ENCODE measurements around the gene PPDPF.
A peak's percentile ranks its signal among the peaks of the same experiment; 100 is the strongest.

GRCh38 chr20:63553251-63553932 lies 32.8 kb downstream of the PPDPF start:
- TF ChIP-seq PPARA (CRISPR knock-in tag; IDR thresholded peaks at IDR 0.05; ENCODE audit: borderline replicate concordance) = no peak
- no peak for TF ChIP-seq TSHZ2 (CRISPR knock-in tag; IDR thresholded peaks at IDR 0.05)
- TF ChIP-seq ZFP30 (CRISPR knock-in tag; IDR thresholded peaks at IDR 0.05) = no peak
- no peak for TF ChIP-seq BACH2 (CRISPR knock-in tag; IDR thresholded peaks at IDR 0.05; ENCODE audit: borderline replicate concordance)
- no peak for TF ChIP-seq CREB5 (CRISPR knock-in tag; IDR thresholded peaks at IDR 0.05; ENCODE audit: low read depth)
- no peak for TF ChIP-seq ARNTL (CRISPR knock-in tag; IDR thresholded peaks at IDR 0.05; ENCODE audit: borderline replicate concordance, low read depth)
- TF ChIP-seq PATZ1 (CRISPR knock-in tag; IDR thresholded peaks at IDR 0.05; ENCODE audit: borderline replicate concordance) = no peak
- TF ChIP-seq RARB (CRISPR knock-in tag; IDR thresholded peaks at IDR 0.05) = no peak
- 0 out of 2 replicates have a peak, but pooled peaks have one; percentile 30 for TF ChIP-seq GLIS3 (CRISPR knock-in tag; IDR thresholded peaks at IDR 0.05)
- TF ChIP-seq ZNF565 (CRISPR knock-in tag; conservative IDR thresholded peaks at IDR 0.05; ENCODE audit: low read depth) = no peak
- TF ChIP-seq ZNF8 (CRISPR knock-in tag; IDR thresholded peaks at IDR 0.05) = no peak
- no peak for TF ChIP-seq ZFP3 (CRISPR knock-in tag; IDR thresholded peaks at IDR 0.05)
